Astrocyte (in vitro differentiated cells and primary cell): ENCODE results near the gene ZER1. TPM values are rescaled to one million over a fixed set of nuclear protein-coding genes. Genes with fewer than 3 reads are reported as not detected.

ENCODE experiments used
- DNase-seq: peaks from one replicate; pipeline ENCODE4 v3.0.0-alpha.2; 2010; ENCODE audit warnings: low read depth
- FAIRE-seq: peaks from 2 replicates; lab custom pipeline; 2011; peaks lifted over from hg19 to GRCh38; lab: Jason Lieb, UNC
- H2AFZ ChIP-seq: 2 replicates; pipeline ENCODE4 v1.6.0; 2012; ENCODE audit warnings: low read depth, low read length, inconsistent platforms
- H3K27ac ChIP-seq: 2 replicates; pipeline ENCODE4 v1.5.1; 2011; ENCODE audit warnings: low read depth, low read length, inconsistent platforms
- H3K27me3 ChIP-seq: 2 replicates; pipeline ENCODE4 v1.6.0; 2011; ENCODE audit warnings: low read length, inconsistent platforms; ENCODE audit not compliant: insufficient read depth
- H3K36me3 ChIP-seq: 2 replicates; pipeline ENCODE4 v1.5.1; 2011; ENCODE audit warnings: low read length, inconsistent platforms; ENCODE audit not compliant: insufficient read depth
- H3K4me1 ChIP-seq: 2 replicates; pipeline ENCODE4 v1.5.1; 2011; ENCODE audit warnings: low read length, inconsistent platforms; ENCODE audit not compliant: insufficient read depth
- H3K4me2 ChIP-seq: 2 replicates; pipeline ENCODE4 v1.6.0; 2012; ENCODE audit warnings: low read length, inconsistent platforms
- H3K4me3 ChIP-seq: 2 replicates; pipeline ENCODE4 v1.5.1; 2011; ENCODE audit warnings: low read depth, mild to moderate bottlenecking, low read length, inconsistent platforms; ENCODE audit not compliant: insufficient read depth
- H3K79me2 ChIP-seq: 2 replicates; pipeline ENCODE4 v1.6.0; 2012; ENCODE audit warnings: mild to moderate bottlenecking, low read length, inconsistent platforms; ENCODE audit not compliant: insufficient read depth
- H3K9ac ChIP-seq: 2 replicates; pipeline ENCODE4 v1.6.0; 2012; ENCODE audit warnings: mild to moderate bottlenecking, low read length, inconsistent platforms
- H3K9me3 ChIP-seq: 2 replicates; pipeline ENCODE4 v1.5.1; 2012; ENCODE audit warnings: low read depth, mild to moderate bottlenecking, low read length, inconsistent platforms; ENCODE audit not compliant: insufficient read depth
- H4K20me1 ChIP-seq: 2 replicates; pipeline ENCODE4 v1.6.0; 2012; ENCODE audit warnings: low read length, inconsistent platforms; ENCODE audit not compliant: insufficient read depth
- H3K27ac Mint-ChIP-seq: one replicate; pipeline ENCODE4 v1.8.0; 2021; ENCODE audit warnings: mild to moderate bottlenecking, mixed read lengths; ENCODE audit not compliant: unreplicated experiment
- H3K27me3 Mint-ChIP-seq: one replicate; pipeline ENCODE4 v1.8.0; 2021; ENCODE audit warnings: low read depth, mixed read lengths; ENCODE audit not compliant: unreplicated experiment
- H3K36me3 Mint-ChIP-seq: one replicate; pipeline ENCODE4 v1.8.0; 2021; ENCODE audit warnings: low read depth, mixed read lengths; ENCODE audit not compliant: unreplicated experiment
- H3K4me1 Mint-ChIP-seq: one replicate; pipeline ENCODE4 v1.8.0; 2021; ENCODE audit warnings: low read depth, mixed read lengths; ENCODE audit not compliant: unreplicated experiment
- H3K4me3 Mint-ChIP-seq: one replicate; pipeline ENCODE4 v1.8.0; 2021; ENCODE audit warnings: mild to moderate bottlenecking, moderate library complexity, mixed read lengths; ENCODE audit not compliant: unreplicated experiment
- H3K9me3 Mint-ChIP-seq: one replicate; pipeline ENCODE4 v1.8.0; 2021; ENCODE audit warnings: mild to moderate bottlenecking, mixed read lengths; ENCODE audit not compliant: unreplicated experiment
- CTCF ChIP-seq: IDR thresholded peaks from 2 replicates; pipeline ENCODE4 v1.5.1; 2011; ENCODE audit warnings: low read depth, mild to moderate bottlenecking, inconsistent platforms, low read length, moderate library complexity; ENCODE audit not compliant: insufficient read depth
- EZH2 ChIP-seq: IDR thresholded peaks from 2 replicates; pipeline ENCODE4 v1.6.1; 2012; ENCODE audit warnings: mild to moderate bottlenecking, low read length, inconsistent platforms; ENCODE audit not compliant: insufficient read depth
- total RNA-seq: library from RNA; stranded (reverse); gene quantifications from 2 replicates; pipeline ENCODE4 v1.2.1, GENCODE V29; 2021

ZER1 gene
- total RNA-seq, 1 donor from 2014 or later: 31.0 TPM

GRCh38 chr9:128705051-128705965 is 66.4 kb downstream of the ZER1 start:
- no peak overlapping the region for H3K4me3 Mint-ChIP-seq
- H3K79me2 ChIP-seq: no peaks in the 10 kb centered on the region
- H4K20me1 ChIP-seq: no peaks in the 10 kb centered on the region
- H3K27me3 ChIP-seq: no peaks in the 10 kb centered on the region
- DNase-seq: no peak
- no peak overlapping the region for H2AFZ ChIP-seq
- peaks cover 2% of the 10 kb centered on the region for H3K4me1 Mint-ChIP-seq
- no peaks in the 10 kb centered on the region for H3K9me3 Mint-ChIP-seq
- H3K27ac Mint-ChIP-seq: no peak overlapping the region
- no peaks in the 10 kb centered on the region for H3K9me3 ChIP-seq
- no peak overlapping the region for H3K4me3 ChIP-seq
- no peaks in the 10 kb centered on the region for H3K27me3 Mint-ChIP-seq
- peaks cover 2% of the 10 kb centered on the region for H3K36me3 Mint-ChIP-seq
- TF ChIP-seq CTCF (no peak), EZH2 (no peak)
- H3K9ac ChIP-seq: no peak overlapping the region
- FAIRE-seq: no peak
- no peaks in the 10 kb centered on the region for H3K4me1 ChIP-seq
- no peak overlapping the region for H3K27ac ChIP-seq
- H3K36me3 ChIP-seq: no peaks in the 10 kb centered on the region
- H3K4me2 ChIP-seq: no peak overlapping the region

GRCh38 chr9:128704356-128704670 is 67.4 kb downstream of the ZER1 start:
- Mint-ChIP-seq H3K36me3 (no peaks in the 10 kb centered on the region), H3K27ac (no peak overlapping the region), H3K4me3 (no peak overlapping the region), H3K4me1 (peaks cover 2% of the 10 kb centered on the region), H3K27me3 (no peaks in the 10 kb centered on the region), H3K9me3 (no peaks in the 10 kb centered on the region)
- H3K36me3 ChIP-seq: no peaks in the 10 kb centered on the region
- no peak overlapping the region for H3K4me3 ChIP-seq
- H3K4me1 ChIP-seq: no peaks in the 10 kb centered on the region
- no peaks in the 10 kb centered on the region for H3K79me2 ChIP-seq
- no peak overlapping the region for H2AFZ ChIP-seq
- TF ChIP-seq EZH2 (no peak), CTCF (no peak)
- no peaks in the 10 kb centered on the region for H3K9me3 ChIP-seq
- no peaks in the 10 kb centered on the region for H3K27me3 ChIP-seq
- FAIRE-seq (no peak), DNase-seq (no peak)
- H4K20me1 ChIP-seq: no peaks in the 10 kb centered on the region
- no peak overlapping the region for H3K4me2 ChIP-seq
- no peak overlapping the region for H3K27ac ChIP-seq
- no peak overlapping the region for H3K9ac ChIP-seq
